ENCODE results near the gene SMIM1.

Gene SMIM1, protein sequence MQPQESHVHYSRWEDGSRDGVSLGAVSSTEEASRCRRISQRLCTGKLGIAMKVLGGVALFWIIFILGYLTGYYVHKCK

DNA sequence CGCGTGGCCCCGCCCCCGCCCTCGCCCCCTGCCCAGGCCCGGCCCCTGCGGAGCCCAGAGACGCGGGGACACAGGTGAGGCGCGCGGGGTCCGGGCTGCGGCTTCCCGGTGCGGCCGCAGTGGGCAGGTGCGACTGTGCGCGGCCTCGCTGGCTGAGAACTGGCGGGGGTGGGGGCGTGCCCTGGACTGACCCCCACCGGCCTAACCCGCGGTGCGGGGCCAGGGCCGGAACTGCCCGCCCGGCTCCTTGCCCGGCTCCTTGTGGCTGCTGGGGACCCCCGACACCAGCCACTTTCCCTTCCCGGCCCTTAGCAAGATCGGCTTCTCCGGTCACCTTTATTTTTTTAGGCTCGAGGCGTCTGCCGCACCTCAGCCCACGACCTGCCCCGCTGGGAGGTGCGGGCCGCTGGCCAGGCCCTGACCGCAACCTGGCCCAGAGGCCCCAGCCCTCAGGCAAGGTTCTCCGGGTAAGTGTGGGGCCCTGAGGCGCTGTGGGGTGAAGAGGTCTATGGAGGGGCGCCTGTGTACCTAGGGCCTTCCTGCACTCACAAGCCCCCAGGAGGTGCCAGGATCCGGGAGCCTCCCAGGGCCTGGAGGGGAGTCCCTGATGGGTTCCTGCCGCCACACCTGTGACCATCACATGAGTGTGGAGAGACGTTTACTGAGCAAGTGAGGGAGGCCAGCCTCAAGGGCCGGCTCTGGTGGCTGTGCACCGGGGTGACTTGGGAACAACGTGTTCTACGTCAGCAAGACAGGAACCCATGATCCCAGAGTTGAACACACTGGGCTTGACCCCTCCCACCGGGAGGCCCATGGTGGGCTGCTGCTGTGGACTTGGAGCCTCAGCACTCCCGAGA, at the start of gene SMIM1:
Gene SMIM1, plus strand, starts transcription at position 35 of the 857 bp plus-strand sequence. CDS start 2,625 bp downstream, outside the sequence.
- no peak for DNase-seq (ENCODE audit: low spot score)

DNA sequence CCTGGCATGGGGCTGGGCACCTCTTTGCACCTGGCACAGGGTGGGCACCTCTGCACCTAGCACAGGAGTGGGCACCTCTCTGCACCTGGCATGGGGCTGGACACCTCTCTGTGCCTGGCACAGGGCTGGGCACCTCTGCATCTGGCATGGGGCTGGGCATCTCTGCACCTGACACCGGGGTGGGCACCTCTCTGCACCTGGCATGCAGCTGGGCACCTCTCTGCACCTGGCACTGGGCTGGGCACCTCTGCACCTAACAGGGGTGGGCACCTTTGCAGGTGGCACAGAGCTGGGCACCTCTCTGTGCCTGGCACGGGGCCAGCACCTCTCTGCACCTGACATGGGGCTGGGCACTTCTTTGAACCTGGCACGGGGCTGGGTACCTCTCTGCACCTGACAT, 49.7 kb upstream of the SMIM1 start:
- DNase-seq (ENCODE audit: low spot score), result no peak

DNA sequence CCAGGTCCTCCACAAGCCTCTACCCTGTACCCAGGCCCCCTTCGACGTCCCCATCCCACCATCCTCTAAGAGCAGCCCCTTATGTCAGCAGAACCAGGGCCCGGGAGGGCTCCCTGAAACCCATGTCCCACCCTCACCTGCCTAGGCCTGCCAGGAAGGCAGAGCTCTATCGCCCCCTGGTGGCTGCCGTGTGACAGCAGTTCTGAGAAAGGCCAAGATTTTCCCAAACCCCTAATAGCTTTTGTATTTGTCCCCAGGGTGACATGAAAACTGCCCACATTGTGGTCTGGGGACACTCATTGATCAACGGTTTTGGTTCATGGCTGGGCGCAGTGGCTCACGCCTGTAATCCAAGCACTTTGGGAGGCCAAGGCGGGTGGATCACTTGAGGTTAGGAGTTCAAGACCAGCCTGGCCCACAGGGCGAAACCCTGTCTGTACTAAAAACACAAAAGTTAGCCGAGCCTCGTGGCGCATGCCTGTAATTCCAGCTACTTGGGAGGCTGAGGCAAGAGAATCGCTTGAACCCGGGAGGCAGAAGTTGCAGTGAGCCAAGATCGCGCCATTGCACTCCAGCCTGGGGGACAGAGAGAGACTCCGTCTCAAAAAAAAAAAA, 48.0 kb upstream of the SMIM1 start:
- peak; percentile 70 for DNase-seq (ENCODE audit: low spot score)

DNA sequence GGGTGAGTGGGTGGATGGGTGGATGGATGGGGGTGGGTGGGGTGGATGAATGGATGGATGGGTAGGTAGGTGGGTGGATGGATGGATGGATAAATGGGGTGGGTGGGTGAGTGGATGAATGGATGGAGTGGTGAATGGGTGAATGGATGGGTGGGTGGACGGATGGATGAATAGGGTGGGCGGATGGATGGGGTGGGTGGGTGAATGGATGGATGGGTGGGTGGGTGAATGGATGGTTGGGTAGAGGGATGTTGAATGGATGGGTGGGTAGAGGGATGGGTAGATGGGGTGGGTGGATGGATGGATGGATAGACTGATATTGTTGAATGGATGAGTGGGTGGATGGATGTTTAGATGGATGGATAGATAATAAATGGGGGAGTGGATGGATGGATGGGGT, 47.2 kb upstream of the SMIM1 start:
- DNase-seq (ENCODE audit: low spot score), result no peak

DNA sequence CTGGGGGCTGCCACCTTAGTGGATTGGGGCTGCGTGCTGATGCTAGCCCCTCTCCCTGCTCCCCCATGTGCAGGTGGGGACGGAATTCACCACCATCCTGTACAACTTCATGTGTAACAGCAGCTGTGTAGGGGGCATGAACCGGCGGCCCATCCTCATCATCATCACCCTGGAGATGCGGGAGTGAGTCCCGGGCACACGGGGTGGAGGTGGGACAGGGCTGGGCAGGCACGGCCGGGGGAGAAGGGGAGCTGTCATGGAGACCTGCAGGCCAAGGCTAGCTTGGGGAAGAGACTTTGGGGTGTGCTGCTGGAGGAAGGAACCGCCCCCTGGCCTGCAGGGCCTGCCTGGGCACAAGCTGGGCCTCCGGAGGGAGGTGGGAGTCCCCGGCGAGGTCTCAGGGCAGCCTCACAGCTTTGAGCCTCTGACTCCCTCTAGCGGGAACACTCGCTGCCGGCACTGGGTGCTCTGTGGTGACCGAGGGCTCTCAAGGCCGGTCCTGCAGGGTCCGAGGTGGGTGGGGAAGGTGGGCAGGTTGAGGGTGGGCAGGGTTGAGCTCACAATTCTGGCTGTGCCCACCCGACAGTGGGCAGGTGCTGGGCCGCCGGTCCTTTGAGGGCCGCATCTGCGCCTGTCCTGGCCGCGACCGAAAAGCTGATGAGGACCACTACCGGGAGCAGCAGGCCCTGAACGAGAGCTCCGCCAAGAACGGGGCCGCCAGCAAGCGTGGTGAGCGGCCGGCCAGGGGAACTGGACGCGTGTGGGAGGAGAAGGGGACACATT, 45.3 kb upstream of the SMIM1 start:
- no peak for DNase-seq (ENCODE audit: low spot score)

DNA sequence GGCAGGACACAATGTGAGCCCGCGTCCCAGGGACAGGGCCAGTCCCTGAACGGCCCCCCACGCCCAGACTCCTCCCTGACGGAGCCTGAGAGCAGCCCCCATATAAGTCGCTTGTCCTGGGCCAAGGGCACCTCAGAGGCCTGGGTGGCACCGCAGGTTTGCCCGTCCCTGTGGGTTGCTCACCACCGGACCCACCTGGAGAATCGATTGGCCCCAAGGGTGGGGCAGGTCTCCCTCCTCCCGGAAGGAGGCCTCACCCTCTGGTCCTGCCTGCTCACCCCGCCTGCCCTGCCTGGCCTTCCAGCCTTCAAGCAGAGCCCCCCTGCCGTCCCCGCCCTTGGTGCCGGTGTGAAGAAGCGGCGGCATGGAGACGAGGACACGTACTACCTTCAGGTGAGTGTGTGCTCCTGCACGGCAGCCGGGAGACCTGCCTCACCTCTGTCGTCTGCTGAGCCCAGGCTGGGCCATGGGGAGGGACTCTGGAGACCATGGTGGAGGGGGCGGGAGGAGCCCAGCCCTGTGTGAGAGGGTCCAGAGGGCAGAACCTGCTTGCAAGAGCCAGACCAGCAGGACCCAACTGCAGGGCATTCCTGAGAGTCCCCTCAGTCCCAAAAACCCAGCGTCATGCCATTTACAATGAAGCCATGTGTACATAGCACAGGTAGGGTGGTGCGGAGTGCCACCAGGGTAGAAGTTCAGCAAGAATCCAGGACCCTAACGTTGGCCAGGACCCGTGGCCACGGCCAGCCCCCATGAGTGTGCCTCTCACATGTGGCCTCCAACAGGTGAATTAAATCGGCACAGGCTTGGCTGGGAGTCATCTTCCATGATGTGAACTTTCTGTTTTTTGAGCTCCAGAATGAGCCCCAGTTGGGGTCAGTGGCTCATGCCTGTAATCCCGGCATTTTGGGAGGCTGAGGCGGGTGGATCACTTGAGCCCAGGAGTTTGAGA, 44.4 kb upstream of the SMIM1 start:
- DNase-seq (ENCODE audit: low spot score), result no peak

DNA sequence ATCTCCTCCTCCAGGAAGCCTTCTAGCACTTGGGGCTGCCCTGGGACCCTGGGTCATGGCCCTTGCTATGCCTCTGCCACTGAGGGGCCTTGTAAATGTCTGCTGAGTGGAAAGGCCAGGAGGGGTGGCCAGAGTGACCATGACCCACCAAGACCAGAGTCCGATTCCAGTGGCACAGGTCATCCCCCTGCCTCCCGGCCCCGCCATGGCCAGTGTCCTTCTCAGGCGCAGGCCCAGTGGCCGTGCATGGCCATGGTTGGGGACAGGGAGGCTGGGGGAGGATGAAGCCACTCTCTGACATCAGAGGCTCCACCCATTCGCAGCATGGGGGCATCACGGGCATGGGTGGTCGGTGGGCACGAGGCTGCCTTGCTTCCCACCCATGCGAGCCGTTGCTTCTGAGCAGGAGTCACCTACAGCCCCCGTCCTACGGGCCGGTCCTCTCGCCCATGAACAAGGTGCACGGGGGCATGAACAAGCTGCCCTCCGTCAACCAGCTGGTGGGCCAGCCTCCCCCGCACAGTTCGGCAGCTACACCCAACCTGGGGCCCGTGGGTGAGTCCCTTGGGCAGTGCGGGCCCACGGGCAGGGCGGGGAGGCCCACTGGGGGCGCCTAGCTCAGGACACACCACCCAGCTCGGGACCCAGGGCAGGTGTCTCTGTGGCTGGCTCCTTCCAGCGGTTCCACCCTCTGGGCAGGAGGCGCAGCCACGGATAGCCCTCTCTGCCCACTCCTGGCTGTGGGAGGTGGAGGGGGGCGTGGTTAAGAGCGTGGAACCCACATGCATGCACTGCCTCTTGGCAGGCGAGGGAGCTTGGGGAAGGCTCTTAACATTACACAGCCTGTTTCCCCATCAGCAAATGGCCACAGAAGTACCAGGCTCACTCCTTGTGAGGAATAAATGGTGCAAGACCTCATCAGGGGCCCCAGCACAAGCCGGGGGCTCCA, 42.7 kb upstream of the SMIM1 start:
- DNase-seq (ENCODE audit: low spot score), result no peak

DNA sequence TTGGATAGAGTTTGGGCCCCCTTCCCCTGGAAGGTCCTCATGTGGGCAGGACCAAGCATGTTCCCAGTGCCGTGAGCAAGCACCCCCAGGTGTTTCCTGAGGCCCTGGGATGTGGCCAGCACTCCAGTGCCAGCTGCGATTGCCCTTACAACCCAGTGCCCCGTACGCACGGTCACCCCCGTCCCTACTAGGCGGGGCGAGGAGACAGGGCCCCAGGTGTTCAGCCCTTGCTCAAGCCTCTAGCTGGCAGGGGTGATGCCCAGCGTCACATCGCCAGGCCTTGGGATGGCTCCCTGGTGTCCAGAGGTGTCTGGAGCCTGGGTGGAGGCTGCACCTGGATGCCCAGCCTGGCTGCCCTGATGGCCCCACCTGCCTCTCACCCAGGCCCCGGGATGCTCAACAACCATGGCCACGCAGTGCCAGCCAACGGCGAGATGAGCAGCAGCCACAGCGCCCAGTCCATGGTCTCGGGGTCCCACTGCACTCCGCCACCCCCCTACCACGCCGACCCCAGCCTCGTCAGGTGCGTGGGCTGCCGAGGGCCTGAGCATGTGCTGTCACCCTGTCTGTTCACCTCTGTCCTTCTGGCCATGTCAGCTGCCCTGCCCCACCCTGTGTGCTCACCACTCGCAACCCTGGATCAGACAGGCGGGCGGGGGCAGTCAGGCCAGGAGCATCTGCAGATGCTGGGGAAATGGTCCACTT, 41.9 kb upstream of the SMIM1 start:
- DNase-seq (ENCODE audit: low spot score), result no peak

DNA sequence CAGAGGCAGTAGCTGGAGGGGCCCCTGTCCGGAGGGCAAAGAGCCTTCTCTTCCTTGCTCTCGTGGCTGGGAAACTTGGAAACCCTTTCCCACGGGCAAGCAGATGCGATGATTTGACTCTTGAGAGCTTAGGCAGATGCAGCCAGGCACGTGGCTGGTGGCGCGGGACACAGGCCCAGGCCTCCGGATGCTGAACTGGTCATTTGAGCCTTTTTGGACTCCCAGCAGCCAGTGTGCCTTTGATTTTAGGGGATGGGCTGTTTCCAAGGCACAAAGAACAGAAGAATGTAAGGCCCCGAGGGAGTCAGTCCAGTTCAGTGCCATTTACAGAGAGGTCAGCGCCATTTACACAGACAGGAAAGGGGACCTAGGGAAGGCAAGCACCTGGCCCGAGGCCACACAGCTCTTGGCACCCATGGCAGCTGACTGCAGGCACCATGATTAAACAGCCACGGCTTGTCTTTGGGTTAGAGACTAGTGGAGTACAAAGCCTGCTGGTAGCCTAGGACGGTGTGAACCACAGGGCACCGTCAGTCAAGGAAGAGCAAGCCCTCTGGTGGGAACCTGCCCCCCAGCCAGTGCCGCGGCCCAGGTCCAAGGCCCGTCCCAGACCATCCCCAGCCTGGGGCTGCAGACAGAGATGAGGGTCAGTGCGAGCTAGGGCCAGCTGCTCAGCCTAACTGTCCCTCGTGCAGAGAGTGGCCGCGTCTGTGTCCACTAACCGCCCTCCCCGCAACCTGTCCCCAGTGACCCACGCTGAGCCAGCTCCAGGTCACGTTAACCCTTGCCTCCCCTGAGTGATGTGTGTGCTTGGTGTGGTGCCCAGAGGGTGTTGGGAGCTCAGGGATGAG, 40.7 kb upstream of the SMIM1 start:
- DNase-seq (ENCODE audit: low spot score), result no peak

DNA sequence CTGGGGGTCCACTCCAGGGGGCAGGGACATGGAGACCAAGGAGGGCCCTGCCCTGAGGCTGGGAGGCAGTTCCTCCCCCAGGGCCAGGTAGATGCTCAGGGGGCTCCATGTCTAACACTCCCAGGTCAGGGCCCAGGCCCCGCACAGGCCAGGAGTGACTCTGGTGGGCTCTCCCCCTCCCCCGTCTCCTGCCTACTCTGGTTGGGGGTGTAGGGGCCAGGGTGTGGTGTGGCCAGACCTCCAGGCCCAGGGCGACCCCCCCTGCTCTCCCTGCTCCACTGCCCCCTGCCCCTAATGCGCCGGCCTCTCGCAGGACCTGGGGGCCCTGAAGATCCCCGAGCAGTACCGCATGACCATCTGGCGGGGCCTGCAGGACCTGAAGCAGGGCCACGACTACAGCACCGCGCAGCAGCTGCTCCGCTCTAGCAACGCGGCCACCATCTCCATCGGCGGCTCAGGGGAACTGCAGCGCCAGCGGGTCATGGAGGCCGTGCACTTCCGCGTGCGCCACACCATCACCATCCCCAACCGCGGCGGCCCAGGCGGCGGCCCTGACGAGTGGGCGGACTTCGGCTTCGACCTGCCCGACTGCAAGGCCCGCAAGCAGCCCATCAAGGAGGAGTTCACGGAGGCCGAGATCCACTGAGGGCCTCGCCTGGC, 40.0 kb upstream of the SMIM1 start:
- DNase-seq (ENCODE audit: low spot score), result no peak

DNA sequence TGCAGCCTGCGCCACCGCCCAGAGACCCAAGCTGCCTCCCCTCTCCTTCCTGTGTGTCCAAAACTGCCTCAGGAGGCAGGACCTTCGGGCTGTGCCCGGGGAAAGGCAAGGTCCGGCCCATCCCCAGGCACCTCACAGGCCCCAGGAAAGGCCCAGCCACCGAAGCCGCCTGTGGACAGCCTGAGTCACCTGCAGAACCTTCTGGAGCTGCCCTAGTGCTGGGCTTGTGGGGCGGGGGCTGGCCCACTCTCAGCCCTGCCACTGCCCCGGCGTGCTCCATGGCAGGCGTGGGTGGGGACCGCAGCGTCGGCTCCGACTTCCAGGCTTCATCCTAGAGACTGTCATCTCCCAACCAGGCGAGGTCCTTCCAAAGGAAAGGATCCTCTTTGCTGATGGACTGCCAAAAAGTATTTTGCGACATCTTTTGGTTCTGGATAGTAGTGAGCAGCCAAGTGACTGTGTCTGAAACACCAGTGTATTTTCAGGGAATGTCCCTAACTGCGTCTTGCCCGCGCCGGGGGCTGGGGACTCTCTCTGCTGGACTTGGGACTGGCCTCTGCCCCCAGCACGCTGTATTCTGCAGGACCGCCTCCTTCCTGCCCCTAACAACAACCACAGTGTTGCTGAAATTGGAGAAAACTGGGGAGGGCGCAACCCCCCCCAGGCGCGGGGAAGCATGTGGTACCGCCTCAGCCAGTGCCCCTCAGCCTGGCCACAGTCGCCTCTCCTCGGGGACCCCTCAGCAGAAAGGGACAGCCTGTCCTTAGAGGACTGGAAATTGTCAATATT, 39.3 kb upstream of the SMIM1 start:
- no peak for DNase-seq (ENCODE audit: low spot score)

DNA sequence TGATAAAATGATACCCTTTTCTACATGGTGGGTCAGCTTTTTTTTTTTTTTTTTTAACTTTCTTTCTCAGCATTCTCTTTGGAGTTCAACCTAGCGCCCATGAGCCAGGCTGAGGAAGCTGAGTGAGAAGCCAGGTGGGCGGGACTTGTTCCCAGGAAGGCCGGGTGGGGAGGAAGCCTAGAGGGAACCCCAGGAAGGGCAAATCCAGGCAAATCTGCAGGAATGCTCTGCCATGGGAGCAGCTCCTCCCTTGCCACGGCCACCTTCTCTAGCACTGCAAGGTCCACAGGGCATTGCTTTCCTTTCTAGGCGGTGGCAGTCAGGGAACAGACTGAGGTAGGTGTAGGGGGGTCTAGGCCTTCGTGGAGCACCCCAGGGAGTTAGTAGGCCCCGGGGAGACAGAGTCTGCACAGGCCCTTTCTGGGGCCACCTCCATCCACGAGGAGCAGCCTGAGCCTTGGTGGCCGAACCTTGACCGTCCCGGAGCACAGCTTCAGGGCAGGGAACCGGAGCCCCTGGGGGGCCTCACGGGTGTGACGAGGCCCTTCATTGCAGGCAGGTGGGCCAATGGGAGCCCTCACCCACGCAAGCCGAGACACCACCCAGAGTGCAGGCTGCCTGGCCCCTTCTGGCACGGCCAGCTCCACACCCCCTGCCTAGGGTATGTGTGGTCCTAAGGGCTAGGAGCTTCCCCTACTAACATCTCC, 38.5 kb upstream of the SMIM1 start:
- DNase-seq (ENCODE audit: low spot score), result no peak

DNA sequence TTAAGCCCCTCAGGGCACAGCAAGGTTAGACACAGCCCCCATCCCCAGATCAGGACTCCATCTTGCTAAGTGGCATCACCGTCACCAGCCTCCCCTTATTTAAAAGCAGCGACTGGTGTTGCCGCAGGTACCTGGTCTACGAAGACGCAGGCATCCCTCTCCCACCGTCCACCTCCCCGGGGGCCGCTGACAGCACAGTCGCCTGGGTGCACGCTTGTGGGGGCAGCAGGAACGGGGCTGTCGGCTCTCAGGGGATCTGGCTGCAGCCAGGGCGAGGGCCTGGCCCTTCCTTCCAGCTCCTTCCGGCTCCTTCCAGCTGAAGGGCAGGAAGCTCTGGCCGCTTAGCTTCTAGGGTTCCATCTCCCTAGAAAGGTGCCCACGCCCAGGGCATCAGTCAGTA, 37.9 kb upstream of the SMIM1 start:
- DNase-seq (ENCODE audit: low spot score), result no peak

DNA sequence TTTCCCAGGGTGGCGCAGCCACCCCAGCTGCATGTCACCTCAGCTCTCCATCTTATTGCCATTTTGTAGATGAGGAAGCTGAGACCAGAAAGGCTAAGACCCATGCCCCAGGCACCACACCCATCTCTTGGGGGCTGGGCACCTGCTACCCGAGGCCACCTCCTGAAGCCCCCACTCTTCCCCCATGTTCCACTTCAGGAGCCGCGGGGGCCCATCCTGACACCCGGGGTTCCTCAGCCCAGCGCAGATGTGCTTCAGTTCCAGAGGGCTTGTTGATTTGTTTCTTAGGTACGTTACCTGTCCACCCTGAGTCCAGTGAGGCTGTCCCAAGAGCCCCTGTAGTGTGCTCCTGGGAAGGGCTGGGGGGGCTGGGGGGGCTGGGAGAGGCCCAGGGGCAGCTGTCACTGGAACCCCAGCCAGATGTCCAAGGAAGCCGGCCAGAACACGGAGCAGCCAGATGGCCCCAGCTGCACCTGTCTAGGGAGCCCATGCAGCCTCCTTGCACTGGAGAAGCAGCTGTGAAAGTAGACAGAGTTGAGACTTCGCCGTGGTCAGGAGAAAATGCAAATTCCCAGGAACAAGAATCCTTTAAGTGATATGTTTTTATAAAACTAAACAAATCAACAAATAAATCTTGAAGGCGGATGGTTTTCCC, 37.4 kb upstream of the SMIM1 start:
- no peak for DNase-seq (ENCODE audit: low spot score)

DNA sequence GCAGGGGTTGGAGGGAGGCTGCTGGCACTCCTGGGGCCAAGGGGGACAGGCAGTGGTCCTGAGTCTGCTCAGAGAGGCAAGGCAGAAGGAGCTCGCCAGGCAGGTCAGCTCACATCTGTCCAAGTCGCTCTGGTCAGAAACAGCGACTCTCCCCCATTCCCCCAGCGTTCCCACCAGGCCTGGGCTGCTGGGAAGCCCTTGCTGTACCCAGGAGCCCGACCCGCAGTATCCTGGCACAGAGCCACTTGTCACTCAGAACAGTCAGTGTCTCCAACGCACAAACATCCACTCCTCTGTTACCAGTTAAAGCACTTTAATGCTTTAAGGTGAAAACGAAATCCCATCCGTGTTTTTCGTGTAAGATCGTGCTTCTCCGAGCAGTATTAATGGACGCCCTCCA, 36.9 kb upstream of the SMIM1 start:
- DNase-seq (ENCODE audit: low spot score), result no peak

DNA sequence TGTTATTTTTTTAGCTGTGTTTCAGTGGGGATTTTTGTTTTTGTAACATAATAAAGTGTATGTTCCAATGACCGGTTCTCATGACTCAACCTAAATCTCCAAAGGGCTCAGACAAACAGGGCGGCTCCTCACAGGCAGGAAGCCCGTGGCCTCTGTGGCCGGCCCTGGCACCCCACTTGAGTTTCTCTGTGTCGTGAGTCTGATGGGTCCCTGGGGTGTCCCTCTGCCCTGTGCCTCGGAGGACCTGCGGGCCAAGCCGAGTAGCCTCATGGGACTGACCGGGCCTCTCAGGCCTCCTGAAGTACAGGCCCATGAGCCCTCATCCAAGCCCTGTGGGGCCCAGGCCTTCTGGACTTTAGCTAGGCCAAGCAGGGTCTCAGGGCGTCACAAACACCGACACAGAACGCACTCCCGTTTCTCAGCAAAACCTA, 36.4 kb upstream of the SMIM1 start:
- DNase-seq (ENCODE audit: low spot score), result no peak
